Measurements from ENCODE around the gene MACROD1. TPM values are rescaled to one million over a fixed set of nuclear protein-coding genes. Genes with fewer than 3 reads are reported as not detected.

Gene MACROD1
- 10 to 100 TPM; 10.4 to 31.5 (median 19.5) TPM for total RNA-seq

- no peak for DNase-seq
- Histone ChIP-seq H3K27me3 (no peaks in the 10 kb centered on the region), H3K4me1 (peaks cover 18 to 38% (median 20%) of the 10 kb centered on the region in 3 donors), H3K4me3 (peak within 1 kb of the TSS; percentile 60 to 97 (median 76)), H3K9me3 (no peaks in the 10 kb centered on the region), H3K27ac (peak within 1 kb of the TSS; percentile 84 to 95 (median 90)), H3K36me3 (peaks cover 0 to 4% (median 0%) of the 10 kb centered on the region in 3 donors)
- TF ChIP-seq POLR2A (IDR thresholded peaks at IDR 0.05) (peak in 3 of 4 donors; percentile 4 to 39 (median 39)), CTCF (IDR thresholded peaks at IDR 0.05) (peak in 1 of 6 experiments; percentile 6)
- WGBS, 2 donors = 0% methylated on average over 14 of the region's 92 CpGs; no CpG with 5 or more reads in 1 of the 2 donors
- intact Hi-C loops (cut with DNase I) = no loop called here
These were observed at the start of gene MACROD1 for GRCh38 chr11:64165842-64166635. MACROD1 (minus strand) TSS chr11:64166113; CDS start chr11:64165994, 119 bp downstream.

DNA sequence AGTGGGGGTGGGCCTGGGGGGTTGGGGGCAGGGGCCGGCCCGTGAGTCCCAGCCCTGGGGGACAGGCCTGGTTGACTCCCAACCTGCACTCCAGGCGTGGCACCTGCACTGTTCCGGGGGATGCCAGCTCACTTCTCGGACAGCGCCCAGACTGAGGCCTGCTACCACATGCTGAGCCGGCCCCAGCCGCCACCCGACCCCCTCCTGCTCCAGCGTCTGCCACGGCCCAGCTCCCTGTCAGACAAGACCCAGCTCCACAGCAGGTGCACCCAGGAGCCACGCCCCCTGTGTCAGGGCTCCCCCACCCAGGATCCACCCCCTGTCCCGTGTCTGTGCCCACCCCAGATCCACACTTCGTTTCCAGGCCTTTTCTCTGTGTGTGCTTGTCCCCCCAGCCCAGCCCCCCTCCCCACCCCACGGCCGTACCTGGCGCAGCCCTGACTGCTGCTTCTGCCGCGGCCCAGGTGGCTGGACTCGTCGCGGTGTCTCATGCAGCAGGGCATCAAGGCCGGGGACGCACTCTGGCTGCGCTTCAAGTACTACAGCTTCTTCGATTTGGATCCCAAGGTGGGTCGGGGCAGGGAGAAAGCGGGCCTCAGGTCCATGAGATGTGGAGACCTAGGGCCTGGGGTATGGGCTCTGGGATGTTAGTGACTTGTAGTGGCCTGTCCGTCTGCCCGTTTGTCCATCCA, 45.4 kb upstream of the MACROD1 start:
- Histone ChIP-seq H3K4me1 (peaks cover 0 to 26% (median 0%) of the 10 kb centered on the region in 3 donors), H3K27me3 (no peaks in the 10 kb centered on the region), H3K36me3 (peaks cover 0 to 31% (median 0%) of the 10 kb centered on the region in 3 donors), H3K9me3 (no peaks in the 10 kb centered on the region), H3K27ac (no peak overlapping the region), H3K4me3 (no peak overlapping the region)
- intact Hi-C loops (cut with DNase I) = no loop called here
- TF ChIP-seq CTCF (IDR thresholded peaks at IDR 0.05) (no peak), POLR2A (IDR thresholded peaks at IDR 0.05) (no peak)
- no peak for DNase-seq
- WGBS, 2 donors = 57 to 74% methylated on average over 8 to 14 of the region's 30 CpGs

DNA sequence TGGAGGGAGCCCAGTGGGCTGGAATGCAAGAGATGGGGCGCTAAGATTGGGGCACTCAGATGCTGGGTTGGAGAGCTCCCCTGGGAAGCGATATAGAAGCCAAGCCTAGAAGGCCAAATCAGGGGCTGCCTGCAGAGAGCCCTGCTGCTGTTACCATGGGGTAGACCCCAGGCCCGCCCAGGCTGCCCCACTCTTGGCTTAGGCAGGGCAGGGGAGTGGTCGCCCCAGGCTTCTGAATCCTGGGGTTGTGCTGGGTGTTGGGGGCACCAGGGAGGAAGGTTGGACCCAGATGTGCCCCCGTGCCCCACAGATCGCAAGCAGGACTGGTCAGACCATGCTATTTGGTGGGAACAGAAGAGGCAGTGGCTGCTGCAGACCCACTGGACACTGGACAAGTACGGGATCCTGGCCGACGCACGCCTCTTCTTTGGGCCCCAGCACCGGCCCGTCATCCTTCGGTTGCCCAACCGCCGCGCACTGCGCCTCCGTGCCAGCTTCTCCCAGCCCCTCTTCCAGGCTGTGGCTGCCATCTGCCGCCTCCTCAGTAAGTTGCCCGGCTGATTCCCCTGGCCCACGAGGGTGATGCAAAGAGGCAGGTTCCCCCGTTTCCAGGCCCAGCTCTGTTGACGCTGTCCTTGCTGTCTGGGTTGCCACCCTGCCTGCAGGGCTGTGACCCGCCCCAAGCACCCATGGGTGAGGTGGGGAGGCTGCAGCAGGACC, 44.5 kb upstream of the MACROD1 start:
- Histone ChIP-seq H3K9me3 (no peaks in the 10 kb centered on the region), H3K4me3 (no peak overlapping the region), H3K27me3 (no peaks in the 10 kb centered on the region), H3K27ac (no peak overlapping the region), H3K36me3 (peaks cover 0 to 40% (median 0%) of the 10 kb centered on the region in 3 donors), H3K4me1 (peaks cover 0 to 35% (median 0%) of the 10 kb centered on the region in 3 donors)
- WGBS, 2 donors = 81 to 85% methylated on average over 11 to 16 of the region's 24 CpGs
- intact Hi-C loops (cut with DNase I) = no loop called here
- TF ChIP-seq POLR2A (IDR thresholded peaks at IDR 0.05) = no peak
- no peak for TF ChIP-seq CTCF (IDR thresholded peaks at IDR 0.05)
- DNase-seq = no peak

DNA sequence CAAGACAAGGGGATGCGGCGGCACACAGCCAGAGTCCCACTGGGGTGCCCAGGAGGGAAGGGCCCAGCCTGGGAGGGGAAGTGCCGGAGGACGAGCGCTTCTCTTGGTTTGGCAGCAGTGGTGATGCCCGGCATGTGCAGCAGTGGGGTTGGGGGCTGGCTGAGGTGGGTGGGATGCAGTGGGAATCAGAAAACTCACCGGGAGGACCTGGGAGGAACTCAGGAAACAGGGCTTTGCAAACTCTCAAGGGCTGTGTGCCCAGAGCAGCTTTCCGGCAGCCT, 43.6 kb upstream of the MACROD1 start:
- DNase-seq = no peak
- no peak for TF ChIP-seq CTCF (IDR thresholded peaks at IDR 0.05)
- TF ChIP-seq POLR2A (IDR thresholded peaks at IDR 0.05) = no peak
- Histone ChIP-seq H3K4me1 (peaks cover 3 to 44% (median 4%) of the 10 kb centered on the region in 3 donors), H3K4me3 (no peak overlapping the region), H3K27me3 (no peaks in the 10 kb centered on the region), H3K36me3 (peaks cover 0 to 47% (median 0%) of the 10 kb centered on the region in 3 donors), H3K27ac (no peak overlapping the region), H3K9me3 (no peaks in the 10 kb centered on the region)
- intact Hi-C loops (cut with DNase I) = no loop called here
- WGBS, 2 donors = 86 to 87% methylated on average over 8 of the region's 8 CpGs
